ENCODE data around the gene MINDY4.

The MINDY4 gene

GRCh38 chr7:30776971-30777370 is 5.8 kb downstream of the MINDY4 start:
- DNase-seq = no peak

- DNase-seq = no peak
Measured at GRCh38 chr7:30778255-30779025, 7.2 kb downstream of the MINDY4 start.

DNA sequence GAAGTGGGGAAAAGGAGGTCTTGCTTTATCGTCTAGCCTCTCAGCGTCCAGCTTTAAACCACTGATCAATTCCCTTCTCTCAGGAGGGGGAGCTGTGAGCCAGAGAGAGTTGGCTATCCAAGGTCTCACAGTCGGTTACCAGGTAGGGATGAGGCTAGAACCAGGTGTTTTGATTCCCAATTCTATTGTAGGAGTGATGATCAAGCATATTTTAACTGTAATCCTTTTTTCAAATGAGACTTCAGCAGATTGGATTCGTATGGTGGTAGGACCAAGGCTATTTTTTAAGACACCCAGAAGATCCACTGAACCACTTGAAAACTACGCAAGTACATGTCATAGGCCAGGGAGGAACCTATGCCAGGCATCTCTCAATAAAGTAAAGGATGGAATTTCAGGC is 8.4 kb downstream of the MINDY4 start:
- DNase-seq = no peak

DNA sequence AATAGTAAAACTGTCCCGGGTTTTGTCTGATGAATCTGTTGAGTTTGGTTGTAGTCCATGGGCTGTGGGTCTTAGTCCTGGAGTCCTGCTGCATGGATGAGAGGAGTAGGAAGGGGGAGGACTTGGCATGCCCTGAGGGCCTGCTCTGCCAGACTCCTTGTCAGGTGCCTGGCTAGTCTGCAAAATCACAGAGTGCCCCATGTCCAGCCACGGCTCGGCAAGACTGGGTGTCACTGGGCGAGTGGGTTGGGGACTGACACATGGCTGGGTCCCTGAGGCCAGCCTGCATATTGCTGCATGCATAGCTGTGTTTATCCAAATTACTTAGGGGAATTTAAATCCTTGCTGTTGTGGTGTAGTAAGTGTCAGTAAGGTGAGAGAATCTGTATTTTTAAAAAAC is 9.7 kb downstream of the MINDY4 start:
- DNase-seq = no peak

- no peak for DNase-seq
Measured at GRCh38 chr7:30782690-30783089, 11.5 kb downstream of the MINDY4 start.

GRCh38 chr7:30785786-30786185 is 14.6 kb downstream of the MINDY4 start:
- DNase-seq = no peak

- no peak for DNase-seq
Measured at GRCh38 chr7:30787486-30787885, 16.3 kb downstream of the MINDY4 start.

GRCh38 chr7:30788640-30789333 is 17.6 kb downstream of the MINDY4 start:
- no peak for DNase-seq

GRCh38 chr7:30789334-30789711 is 18.1 kb downstream of the MINDY4 start:
- DNase-seq = no peak

DNA sequence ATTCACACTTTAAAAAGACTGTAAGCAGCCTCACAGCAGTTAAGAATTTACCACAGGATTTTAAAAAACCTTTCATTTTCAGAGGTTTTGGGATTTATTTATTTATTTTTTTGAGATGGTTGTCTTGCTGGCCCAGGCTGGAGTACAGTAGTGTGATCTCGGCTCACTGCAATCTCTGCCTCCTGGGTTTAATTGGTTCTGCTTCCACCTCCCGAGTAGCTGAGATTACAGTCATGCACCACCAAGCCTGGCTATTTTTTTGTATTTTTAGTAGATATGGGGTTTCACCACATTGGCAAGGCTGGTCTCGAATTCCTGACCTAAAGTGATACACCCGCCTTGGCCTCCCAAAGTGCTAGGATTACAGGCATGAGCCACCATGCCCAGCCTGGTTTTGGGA is 19.1 kb downstream of the MINDY4 start:
- no peak for DNase-seq

DNA sequence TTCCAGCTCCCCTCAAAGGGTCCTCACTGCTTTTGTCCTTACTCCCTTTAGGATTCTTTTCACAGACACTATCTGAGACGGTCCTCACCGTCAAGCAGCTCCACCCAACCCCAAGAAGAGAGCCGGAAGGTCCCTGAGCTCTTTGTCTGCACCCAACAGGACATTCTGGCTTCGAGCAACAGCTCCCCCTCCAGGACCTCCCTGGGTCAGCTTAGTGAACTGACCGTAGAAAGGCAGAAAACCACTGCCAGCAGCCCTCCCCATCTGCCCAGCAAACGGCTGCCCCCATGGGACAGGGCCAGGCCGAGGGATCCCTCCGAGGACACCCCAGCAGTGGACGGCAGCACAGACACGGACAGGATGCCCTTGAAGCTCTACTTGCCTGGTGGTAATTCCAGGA is 19.9 kb downstream of the MINDY4 start:
- no peak for DNase-seq

DNA sequence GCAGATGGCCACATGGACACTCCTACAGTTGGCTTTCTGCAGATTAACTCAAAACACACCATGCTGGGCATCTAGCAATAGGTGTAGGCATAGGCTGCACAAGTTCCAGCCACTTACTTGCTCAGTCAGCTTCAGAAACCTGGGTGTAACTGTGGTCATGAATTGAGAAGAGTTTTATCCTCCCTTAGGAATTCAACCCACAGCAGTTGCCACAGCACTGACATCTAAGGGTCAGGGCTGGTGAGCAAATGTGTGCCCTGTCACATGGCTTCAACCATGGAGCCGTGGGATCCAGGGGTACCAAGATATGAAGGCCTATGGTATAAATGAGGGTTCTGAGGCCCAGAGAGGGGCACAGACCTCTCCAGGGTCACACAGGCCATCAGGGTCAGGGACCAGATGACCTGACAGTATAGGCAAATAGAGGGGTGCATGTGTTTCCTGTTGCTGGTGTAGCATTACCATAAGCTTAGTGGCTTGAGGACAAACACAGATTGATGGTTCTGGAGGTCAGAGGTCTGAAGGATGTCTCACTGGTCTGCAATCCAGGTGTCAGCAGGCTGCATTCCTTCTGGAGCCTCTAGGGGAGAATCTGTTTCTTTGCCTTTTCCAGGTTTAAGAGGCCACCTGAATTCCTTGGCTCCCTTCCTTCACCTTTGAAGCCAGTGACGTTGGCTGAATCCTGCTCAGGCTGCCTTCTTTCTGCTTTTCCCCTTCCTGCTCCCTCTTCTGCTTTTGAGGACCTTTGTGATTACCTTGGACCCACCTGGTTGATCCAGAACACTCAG is 24.1 kb downstream of the MINDY4 start:
- no peak for DNase-seq

DNA sequence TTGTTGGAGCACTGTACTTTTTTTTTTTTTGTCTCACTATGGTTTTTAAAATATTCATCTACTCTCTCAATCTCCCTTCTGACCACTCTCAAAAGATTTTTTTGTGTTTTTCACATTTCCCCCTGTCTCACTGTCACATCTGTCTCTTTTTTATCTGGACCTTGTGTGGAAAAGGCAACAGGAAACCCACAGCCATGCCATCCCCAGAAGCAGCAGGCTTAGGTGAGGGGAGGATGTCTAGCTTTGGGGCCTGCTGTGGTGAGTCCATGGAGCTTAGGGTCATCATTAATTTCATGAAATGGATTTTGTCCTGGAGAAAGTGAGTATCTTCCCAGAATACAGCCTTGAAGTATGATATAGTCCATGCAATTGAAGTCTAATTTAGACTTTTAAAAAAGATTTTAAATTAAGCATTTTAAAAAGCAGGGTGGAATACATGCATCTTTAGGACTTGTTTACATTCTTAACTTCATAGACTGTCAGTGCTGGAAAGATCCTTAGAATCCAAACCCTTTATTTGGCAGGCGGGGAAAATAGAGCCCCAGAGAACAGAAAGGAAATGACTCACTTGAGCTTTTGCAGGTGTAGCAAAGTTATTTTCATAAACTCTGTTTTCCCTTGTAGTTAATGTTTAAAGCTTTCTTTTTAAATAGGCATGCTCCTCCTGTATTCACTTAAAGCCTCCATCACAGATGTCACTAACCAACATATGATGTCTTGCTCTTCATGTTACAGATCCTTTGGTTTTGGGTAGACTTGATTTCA is 25.1 kb downstream of the MINDY4 start:
- no peak for DNase-seq

DNA sequence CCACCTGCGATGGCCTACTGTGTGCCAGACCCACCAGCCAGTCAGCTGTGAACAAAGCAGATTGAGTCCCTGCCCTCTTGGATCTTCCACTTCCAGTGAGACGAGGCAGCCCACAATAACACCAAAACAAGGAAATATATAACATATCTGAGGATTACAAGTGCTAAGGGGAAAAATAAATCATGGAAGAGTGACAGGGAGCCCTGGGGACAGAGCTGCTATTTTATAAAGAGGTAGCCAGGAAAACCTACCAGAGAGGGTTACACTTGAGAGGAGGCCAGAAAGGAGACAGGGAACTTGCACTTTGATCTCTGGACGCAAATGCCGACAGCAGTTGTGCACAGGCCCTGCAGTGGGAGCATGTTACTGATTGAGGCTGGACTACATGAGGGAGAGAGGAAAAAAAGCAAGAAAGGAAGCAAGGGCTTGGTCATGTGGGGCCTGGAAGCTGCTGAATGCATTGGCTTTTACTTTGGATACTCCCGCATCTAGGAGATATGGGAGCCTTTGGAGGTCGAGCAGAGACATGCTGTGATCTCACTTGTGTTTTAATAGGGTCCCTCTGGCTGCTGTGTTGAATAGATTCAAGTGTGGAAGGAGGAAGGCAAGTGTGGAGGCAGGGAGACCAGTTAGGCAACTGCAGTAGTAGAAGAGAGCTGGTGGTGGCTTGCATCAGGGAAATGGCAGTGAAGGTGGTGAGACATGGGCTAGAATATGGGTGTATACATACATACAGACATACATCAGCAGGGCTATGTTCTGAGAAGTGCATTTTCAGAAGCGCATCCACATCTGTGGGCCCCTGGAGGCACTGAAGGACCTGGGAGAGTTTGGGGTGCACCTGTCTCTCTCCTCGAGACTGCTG is 26.2 kb downstream of the MINDY4 start:
- no peak for DNase-seq

- DNase-seq = no peak
Measured at GRCh38 chr7:30799206-30799975, 28.2 kb downstream of the MINDY4 start.

GRCh38 chr7:30799976-30800661 is 28.9 kb downstream of the MINDY4 start:
- no peak for DNase-seq

- no peak for DNase-seq
Measured at GRCh38 chr7:30800785-30801252, 29.6 kb downstream of the MINDY4 start.

- DNase-seq = no peak
Measured at GRCh38 chr7:30802812-30803211, 31.6 kb downstream of the MINDY4 start.

- DNase-seq = no peak
Measured at GRCh38 chr7:30804078-30804661, 33.0 kb downstream of the MINDY4 start.

- no peak for DNase-seq
Measured at GRCh38 chr7:30805081-30805691, 34.0 kb downstream of the MINDY4 start.

All from activated naive CD4-positive, alpha-beta T cell treated with anti-CD3 and anti-CD28 coated beads, Interleukin-2, amount 50 U/mL, for 16 hours (primary cell).